IPS-11a (cell line): Measurements from ENCODE around the gene P2RY11.

Source experiments
- H3K4me3 ChIP-seq: one replicate; pipeline ENCODE4 v1.5.1; 2013; ENCODE audit warnings: low read depth, low read length, control low read depth

Gene P2RY11

GRCh38 chr19:10092648-10093294 is 18.7 kb upstream of the P2RY11 start:
- H3K4me3 ChIP-seq, result no peak overlapping the region

GRCh38 chr19:10093295-10094186 is 18.0 kb upstream of the P2RY11 start:
- no peak overlapping the region for H3K4me3 ChIP-seq

- H3K4me3 ChIP-seq, result no peak overlapping the region
Observed at GRCh38 chr19:10095622-10095947, 15.9 kb upstream of the P2RY11 start.

- H3K4me3 ChIP-seq, result peak overlapping the region; percentile 27
Observed at GRCh38 chr19:10095948-10096614, 15.4 kb upstream of the P2RY11 start.

- peak overlapping the region; percentile 27 for H3K4me3 ChIP-seq
Observed at GRCh38 chr19:10096615-10096963, 14.9 kb upstream of the P2RY11 start.

GRCh38 chr19:10100163-10100785 is 11.2 kb upstream of the P2RY11 start:
- H3K4me3 ChIP-seq, result no peak overlapping the region

GRCh38 chr19:10102787-10103236 is 8.7 kb upstream of the P2RY11 start:
- no peak overlapping the region for H3K4me3 ChIP-seq

- no peak overlapping the region for H3K4me3 ChIP-seq
Observed at GRCh38 chr19:10104130-10104513, 7.4 kb upstream of the P2RY11 start.

GRCh38 chr19:10104665-10105508 is 6.6 kb upstream of the P2RY11 start:
- H3K4me3 ChIP-seq, result no peak overlapping the region

- no peak overlapping the region for H3K4me3 ChIP-seq
Observed at GRCh38 chr19:10105509-10106099, 5.9 kb upstream of the P2RY11 start.

GRCh38 chr19:10106100-10106936 is 5.2 kb upstream of the P2RY11 start, which contains the start of gene PPAN:
Gene PPAN, plus strand, starts transcription at chr19:10106362. Its CDS starts 33 bp downstream, at chr19:10106395.
- peak within 1 kb of the TSS; percentile 96 for H3K4me3 ChIP-seq

GRCh38 chr19:10107254-10107653 is 4.2 kb upstream of the P2RY11 start:
- peak overlapping the region; percentile 96 for H3K4me3 ChIP-seq

GRCh38 chr19:10107817-10108367 is 3.6 kb upstream of the P2RY11 start:
- H3K4me3 ChIP-seq, result no peak overlapping the region

GRCh38 chr19:10109528-10109927 is 2.0 kb upstream of the P2RY11 start:
- no peak overlapping the region for H3K4me3 ChIP-seq

- no peak overlapping the region for H3K4me3 ChIP-seq
Observed at GRCh38 chr19:10110076-10110971, 1.2 kb upstream of the P2RY11 start.

GRCh38 chr19:10110972-10111317 is 548 bp upstream of the P2RY11 start:
- no peak overlapping the region for H3K4me3 ChIP-seq

GRCh38 chr19:10112037-10112761 is 706 bp downstream of the P2RY11 start:
- H3K4me3 ChIP-seq, result no peak overlapping the region
